Measurements from ENCODE around the gene TMEM154. TPM values are rescaled to one million over a fixed set of nuclear protein-coding genes. Genes with fewer than 3 reads are reported as not detected.

The TMEM154 gene
- polyA plus RNA-seq, 1 donor from 2014 or later = not detected

DNA sequence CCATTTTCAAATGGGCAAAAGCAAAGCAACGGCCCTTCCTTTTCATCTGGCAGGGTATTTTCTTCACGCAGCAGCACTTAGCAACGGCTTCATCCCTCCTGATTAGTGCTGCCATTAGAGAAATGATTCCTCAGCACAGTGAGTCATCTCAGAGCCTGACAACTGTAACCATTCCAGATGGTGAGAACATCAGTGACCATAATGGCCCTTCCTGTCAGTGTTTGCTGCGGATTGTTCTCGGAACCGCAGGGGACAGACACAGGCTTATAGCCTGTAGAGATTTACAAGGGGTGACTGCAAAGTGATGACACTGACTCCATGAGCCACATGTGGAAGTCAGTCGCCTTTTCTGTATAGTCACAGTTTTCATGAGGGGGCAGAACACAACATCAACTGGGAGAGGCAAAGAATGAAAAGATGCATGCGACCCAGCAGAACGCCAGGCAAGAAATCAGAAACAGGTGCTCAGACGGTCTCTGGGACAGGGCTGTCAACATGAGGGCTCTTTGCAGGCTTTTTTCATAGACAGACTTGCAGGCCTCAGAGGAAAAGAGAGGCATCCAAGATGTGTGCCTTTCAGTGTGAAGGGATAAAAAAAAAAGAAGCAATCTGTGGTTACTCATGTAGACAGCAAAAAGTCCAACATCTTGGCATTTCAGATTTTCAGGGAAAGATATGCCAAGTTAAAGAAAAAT lies 74.0 kb downstream of the TMEM154 start:
- Histone ChIP-seq H2AFZ (ENCODE audit: low read depth, low read length) (no peak overlapping the region), H3F3A (ENCODE audit: insufficient read depth, low read length, poor library complexity, severe bottlenecking) (no peaks in the 10 kb centered on the region), H3K79me2 (replicated peaks; ENCODE audit: insufficient read depth, low read length) (no peaks in the 10 kb centered on the region)

GRCh38 chr4:152605031-152605430 lies 74.8 kb downstream of the TMEM154 start:
- H3K36me3 ChIP-seq (ENCODE audit: insufficient read depth, low read length) = no peaks in the 10 kb centered on the region
- H3K9ac ChIP-seq (ENCODE audit: low read length) = no peak overlapping the region
- H3K79me2 ChIP-seq (replicated peaks; ENCODE audit: insufficient read depth, low read length) = no peaks in the 10 kb centered on the region
- no peaks in the 10 kb centered on the region for H3F3A ChIP-seq (ENCODE audit: insufficient read depth, low read length, poor library complexity, severe bottlenecking)
- H3K27ac ChIP-seq (ENCODE audit: low read length) = peak overlapping the region; percentile 69
- peak overlapping the region; percentile 3 for H3K4me3 ChIP-seq (ENCODE audit: low read length)
- H3K27me3 ChIP-seq (ENCODE audit: insufficient read depth, low read depth, low read length) = no peaks in the 10 kb centered on the region
- H3K9me3 ChIP-seq (ENCODE audit: low read length) = no peaks in the 10 kb centered on the region
- no peaks in the 10 kb centered on the region for H3K9me2 ChIP-seq (ENCODE audit: insufficient read depth, low read length)
- no peak overlapping the region for H3K4me2 ChIP-seq (ENCODE audit: low read length)
- no peaks in the 10 kb centered on the region for H4K20me1 ChIP-seq (ENCODE audit: insufficient read depth)
- H2AFZ ChIP-seq (ENCODE audit: low read depth, low read length) = no peak overlapping the region
- TF ChIP-seq CTCF (IDR thresholded peaks at IDR 0.05; ENCODE audit: poor library complexity, severe bottlenecking) = no peak
- no peak for TF ChIP-seq EP300 (conservative IDR thresholded peaks at IDR 0.05; ENCODE audit: poor library complexity, severe bottlenecking)
- no peak for TF ChIP-seq TAF1 (IDR thresholded peaks at IDR 0.05; ENCODE audit: low read depth)
- no peak for TF ChIP-seq SMC3 (conservative IDR thresholded peaks at IDR 0.05; ENCODE audit: poor library complexity)
- no peak for TF ChIP-seq RAD21 (conservative IDR thresholded peaks at IDR 0.05)
- TF ChIP-seq EZH2 (IDR thresholded peaks at IDR 0.05; ENCODE audit: borderline replicate concordance, insufficient read depth, low read length, poor library complexity, severe bottlenecking) = no peak
- no peak for TF ChIP-seq REST (IDR thresholded peaks at IDR 0.05; ENCODE audit: borderline replicate concordance)

More for the DNA sequence above, 74.0 kb downstream of the TMEM154 start:
- no peaks in the 10 kb centered on the region for H3K27me3 ChIP-seq (ENCODE audit: insufficient read depth, low read depth, low read length)
- no peaks in the 10 kb centered on the region for H3K36me3 ChIP-seq (ENCODE audit: insufficient read depth, low read length)
- no peaks in the 10 kb centered on the region for H3K9me2 ChIP-seq (ENCODE audit: insufficient read depth, low read length)
- H4K20me1 ChIP-seq (ENCODE audit: insufficient read depth) = no peaks in the 10 kb centered on the region
- peak overlapping the region; percentile 69 for H3K27ac ChIP-seq (ENCODE audit: low read length)
- H3K9me3 ChIP-seq (ENCODE audit: low read length) = no peaks in the 10 kb centered on the region
- TF ChIP-seq TAF1 (IDR thresholded peaks at IDR 0.05; ENCODE audit: low read depth) (no peak), POLR2AphosphoS5 (IDR thresholded peaks at IDR 0.05) (peak; percentile 80), MXI1 (conservative IDR thresholded peaks at IDR 0.05; ENCODE audit: poor library complexity, severe bottlenecking) (no peak), RAD21 (conservative IDR thresholded peaks at IDR 0.05) (peak; percentile 28), EP300 (conservative IDR thresholded peaks at IDR 0.05; ENCODE audit: poor library complexity, severe bottlenecking) (peak; percentile 77), SMC3 (conservative IDR thresholded peaks at IDR 0.05; ENCODE audit: poor library complexity) (peak; percentile 27), REST (IDR thresholded peaks at IDR 0.05; ENCODE audit: borderline replicate concordance) (peak; percentile 56)
- no peak overlapping the region for H3K4me2 ChIP-seq (ENCODE audit: low read length)
- H3K4me3 ChIP-seq (ENCODE audit: low read length) = peak overlapping the region; percentile 3
- H3K9ac ChIP-seq (ENCODE audit: low read length) = peak overlapping the region; percentile 31
